Smooth muscle cell (in vitro differentiated cells): Measurements from ENCODE around the gene NBAS. TPM values are rescaled to one million over a fixed set of nuclear protein-coding genes. Genes with fewer than 3 reads are reported as not detected.

ENCODE experiments used
- DNase-seq: peaks from one replicate; lab custom pipeline; 2025; ENCODE audit not compliant: unreplicated experiment; lab: John Stamatoyannopoulos, UW
- H2AFZ ChIP-seq: fragments of 200-600 bp; sonication (generic); 2 replicates; pipeline ENCODE4 v1.6.0; 2016; ENCODE audit warnings: antibody characterized with exemption, low read depth, mild to moderate bottlenecking
- H3F3A ChIP-seq: fragments of 200-600 bp; sonication (generic); 2 replicates; pipeline ENCODE4 v1.6.0; 2017; ENCODE audit warnings: antibody characterized with exemption, low read depth
- H3K27ac ChIP-seq: fragments of 200-600 bp; sonication (generic); 2 replicates; pipeline ENCODE4 v1.5.1; 2016; ENCODE audit warnings: low read depth, mild to moderate bottlenecking
- H3K27me3 ChIP-seq: fragments of 200-600 bp; sonication (generic); 2 replicates; pipeline ENCODE4 v1.6.1; 2016; ENCODE audit warnings: low read depth, mild to moderate bottlenecking
- H3K36me3 ChIP-seq: fragments of 200-600 bp; sonication (generic); 2 replicates; pipeline ENCODE4 v1.5.1; 2016; ENCODE audit warnings: low read depth
- H3K4me1 ChIP-seq: fragments of 200-600 bp; sonication (generic); 2 replicates; pipeline ENCODE4 v1.5.1; 2016; ENCODE audit warnings: low read depth
- H3K4me2 ChIP-seq: fragments of 200-600 bp; sonication (generic); 2 replicates; pipeline ENCODE4 v1.6.0; 2016; ENCODE audit warnings: mild to moderate bottlenecking
- H3K4me3 ChIP-seq: fragments of 200-600 bp; sonication (generic); 2 replicates; pipeline ENCODE4 v1.5.1; 2016; ENCODE audit warnings: mild to moderate bottlenecking
- H3K79me2 ChIP-seq: fragments of 200-600 bp; sonication (generic); 2 replicates; pipeline ENCODE4 v1.6.0; 2016; ENCODE audit warnings: low read depth, mild to moderate bottlenecking
- H3K9ac ChIP-seq: fragments of 200-600 bp; sonication (generic); 2 replicates; pipeline ENCODE4 v1.6.0; 2016; ENCODE audit warnings: low read depth
- H3K9me3 ChIP-seq: fragments of 200-600 bp; sonication (generic); replicated peaks from 2 replicates; pipeline ENCODE4 v1.5.1; 2016; ENCODE audit warnings: low read depth
- H4K20me1 ChIP-seq: fragments of 200-600 bp; sonication (generic); 2 replicates; pipeline ENCODE4 v1.6.0; 2016; ENCODE audit warnings: low read depth
- CTCF ChIP-seq: fragments of 200-600 bp; sonication (generic); IDR thresholded peaks from 2 replicates; pipeline ENCODE4 v1.5.1; 2017; ENCODE audit warnings: borderline replicate concordance, mild to moderate bottlenecking, antibody characterized with exemption; ENCODE audit not compliant: insufficient read depth, poor library complexity, severe bottlenecking
- WGBS: methylation state at CpG from one replicate; pipeline ENCODE4 v1.1.7; 2016; ENCODE audit warnings: low lambda C conversion rate; 5-methylcytosine and 5-hydroxymethylcytosine counted together
- polyA plus RNA-seq: library from polyadenylated mRNA; unstranded; fragments of >200 nt; fragmentation: Nextera tagmentation; extraction: Ambion mirVana; gene quantifications from 2 replicates; pipeline ENCODE4 v1.2.1, GENCODE V29; 2016
- total RNA-seq: library from RNA; depleted of rRNA; stranded (reverse); fragments of >200 nt; gene quantifications from 2 replicates; pipeline ENCODE4 v1.2.3, GENCODE V29; 2014

NBAS gene
- total and polyA plus RNA-seq, 2 experiments from 2014 or later: 31.2 to 51.1 TPM

GRCh38 chr2:15154297-15154696, 406.8 kb downstream of the NBAS start:
- Histone ChIP-seq H3K4me2 (no peak overlapping the region), H2AFZ (no peak overlapping the region), H3K79me2 (no peaks in the 10 kb centered on the region), H3K9me3 (no peaks in the 10 kb centered on the region), H3F3A (no peaks in the 10 kb centered on the region), H3K9ac (no peak overlapping the region), H3K27me3 (no peaks in the 10 kb centered on the region), H3K4me3 (no peak overlapping the region), H3K36me3 (no peaks in the 10 kb centered on the region), H3K27ac (no peak overlapping the region), H4K20me1 (no peaks in the 10 kb centered on the region), H3K4me1 (peaks cover 9% of the 10 kb centered on the region)
- no peak for DNase-seq
- 73% methylated on average over 5 of the region's 5 CpGs for WGBS
- no peak for TF ChIP-seq CTCF

- no peaks in the 10 kb centered on the region for H3K79me2 ChIP-seq
- no peaks in the 10 kb centered on the region for H4K20me1 ChIP-seq
- no peaks in the 10 kb centered on the region for H3K36me3 ChIP-seq
- no peak overlapping the region for H3K4me2 ChIP-seq
- H3K27me3 ChIP-seq: no peaks in the 10 kb centered on the region
- no peak overlapping the region for H2AFZ ChIP-seq
- no peaks in the 10 kb centered on the region for H3K9me3 ChIP-seq
- H3K9ac ChIP-seq: no peak overlapping the region
- H3K4me1 ChIP-seq: no peaks in the 10 kb centered on the region
- H3K4me3 ChIP-seq: no peak overlapping the region
- no peak for TF ChIP-seq CTCF
- WGBS: 90% methylated on average over 3 of the region's 3 CpGs
- H3K27ac ChIP-seq: no peak overlapping the region
- H3F3A ChIP-seq: no peaks in the 10 kb centered on the region
- DNase-seq: no peak
Observed at GRCh38 chr2:15152382-15152781, 408.8 kb downstream of the NBAS start.

- Histone ChIP-seq H3K79me2 (no peaks in the 10 kb centered on the region), H3K27me3 (no peaks in the 10 kb centered on the region), H2AFZ (no peak overlapping the region), H3F3A (no peaks in the 10 kb centered on the region), H3K36me3 (no peaks in the 10 kb centered on the region), H3K9me3 (no peaks in the 10 kb centered on the region), H3K4me1 (no peaks in the 10 kb centered on the region), H3K27ac (no peak overlapping the region), H3K9ac (no peak overlapping the region), H4K20me1 (no peaks in the 10 kb centered on the region), H3K4me2 (no peak overlapping the region), H3K4me3 (no peak overlapping the region)
- DNase-seq: no peak
- no peak for TF ChIP-seq CTCF
- WGBS: 94% methylated on average over 2 of the region's 2 CpGs
Observed at GRCh38 chr2:15149063-15149462, 412.1 kb downstream of the NBAS start.

GRCh38 chr2:15147591-15147990, 413.5 kb downstream of the NBAS start:
- no peak for DNase-seq
- Histone ChIP-seq H3K36me3 (no peaks in the 10 kb centered on the region), H3K27ac (no peak overlapping the region), H3K9ac (no peak overlapping the region), H3K4me2 (no peak overlapping the region), H3K4me1 (no peaks in the 10 kb centered on the region), H3K4me3 (no peak overlapping the region), H4K20me1 (no peaks in the 10 kb centered on the region), H2AFZ (no peak overlapping the region), H3K27me3 (no peaks in the 10 kb centered on the region), H3F3A (no peaks in the 10 kb centered on the region), H3K9me3 (no peaks in the 10 kb centered on the region), H3K79me2 (no peaks in the 10 kb centered on the region)
- WGBS: 68% methylated on average over 6 of the region's 6 CpGs
- TF ChIP-seq CTCF: no peak
